Hepatocyte (in vitro differentiated cells): ENCODE measurements around the gene PGLYRP1. TPM values are rescaled to one million over a fixed set of nuclear protein-coding genes. Genes with fewer than 3 reads are reported as not detected.

Source experiments
- DNase-seq: peaks from one replicate; pipeline ENCODE4 v3.0.0-alpha.2; 2016; ENCODE audit warnings: low spot score
- H2AFZ ChIP-seq: fragments of 200-600 bp; sonication (generic); 2 replicates; pipeline ENCODE4 v1.6.0; 2016; ENCODE audit warnings: antibody characterized with exemption, mild to moderate bottlenecking
- H3K27ac ChIP-seq: fragments of 200-600 bp; sonication (generic); 2 replicates; pipeline ENCODE4 v1.5.1; 2016; ENCODE audit warnings: mild to moderate bottlenecking
- H3K27me3 ChIP-seq: fragments of 200-600 bp; sonication (generic); 2 replicates; pipeline ENCODE4 v1.6.1; 2016
- H3K36me3 ChIP-seq: fragments of 200-600 bp; sonication (generic); replicated peaks from 2 replicates; pipeline ENCODE4 v1.5.1; 2016; ENCODE audit warnings: low read depth; ENCODE audit not compliant: insufficient read depth
- H3K4me1 ChIP-seq: fragments of 200-600 bp; sonication (generic); 2 replicates; pipeline ENCODE4 v1.5.1; 2016; ENCODE audit warnings: mild to moderate bottlenecking, moderate library complexity; ENCODE audit not compliant: insufficient read depth
- H3K4me2 ChIP-seq: fragments of 200-600 bp; sonication (generic); 2 replicates; pipeline ENCODE4 v1.6.0; 2016
- H3K4me3 ChIP-seq: fragments of 200-600 bp; sonication (generic); 2 replicates; pipeline ENCODE4 v1.5.1; 2016; ENCODE audit warnings: mild to moderate bottlenecking
- H3K79me2 ChIP-seq: fragments of 200-600 bp; sonication (generic); 2 replicates; pipeline ENCODE4 v1.6.0; 2017; ENCODE audit warnings: mild to moderate bottlenecking
- H3K9me2 ChIP-seq: fragments of 200-600 bp; sonication (generic); replicated peaks from 2 replicates; pipeline ENCODE4 v1.6.0; 2017; ENCODE audit warnings: mild to moderate bottlenecking; ENCODE audit not compliant: insufficient read depth
- H3K9me3 ChIP-seq: fragments of 200-600 bp; sonication (generic); 2 replicates; pipeline ENCODE4 v1.5.1; 2016; ENCODE audit warnings: low read depth, mild to moderate bottlenecking
- H4K20me1 ChIP-seq: fragments of 200-600 bp; sonication (generic); 2 replicates; pipeline ENCODE4 v1.6.0; 2016; ENCODE audit warnings: mild to moderate bottlenecking; ENCODE audit not compliant: insufficient read depth, poor library complexity, severe bottlenecking
- EZH2 ChIP-seq: fragments of 200-600 bp; sonication (generic); IDR thresholded peaks from 2 replicates; pipeline ENCODE4 v1.6.1; 2016; ENCODE audit warnings: antibody characterized with exemption, mild to moderate bottlenecking, borderline replicate concordance
- EZH2phosphoT487 ChIP-seq: fragments of 200-600 bp; sonication (generic); IDR thresholded peaks from one replicate; pipeline ENCODE4 v1.6.1; 2018; ENCODE audit warnings: antibody characterized with exemption, mild to moderate bottlenecking, low read depth, moderate library complexity; ENCODE audit not compliant: unreplicated experiment, severe bottlenecking
- WGBS: methylation state at CpG from one replicate; pipeline ENCODE4 v1.1.6; 2016; ENCODE audit warnings: low lambda C conversion rate; ENCODE audit errors: missing lambda C conversion rate; 5-methylcytosine and 5-hydroxymethylcytosine counted together
- polyA plus RNA-seq: library from polyadenylated mRNA; unstranded; fragments of >200 nt; fragmentation: Nextera tagmentation; extraction: Ambion mirVana; gene quantifications from 2 replicates; pipeline ENCODE4 v1.2.1, GENCODE V29; 2016
- total RNA-seq: library from RNA; depleted of rRNA; stranded (reverse); fragments of >200 nt; gene quantifications from 2 replicates; pipeline ENCODE4 v1.2.3, GENCODE V29; 2014
- TF ChIP-seq, protein P1 (sequence below): fragments of 200-600 bp; sonication (generic); IDR thresholded peaks from 2 replicates; pipeline ENCODE4 v1.5.1; 2016; ENCODE audit warnings: antibody characterized with exemption, mild to moderate bottlenecking; ENCODE audit not compliant: poor library complexity

PGLYRP1 gene
- total and polyA plus RNA-seq, 2 experiments from 2014 or later = not detected

DNA sequence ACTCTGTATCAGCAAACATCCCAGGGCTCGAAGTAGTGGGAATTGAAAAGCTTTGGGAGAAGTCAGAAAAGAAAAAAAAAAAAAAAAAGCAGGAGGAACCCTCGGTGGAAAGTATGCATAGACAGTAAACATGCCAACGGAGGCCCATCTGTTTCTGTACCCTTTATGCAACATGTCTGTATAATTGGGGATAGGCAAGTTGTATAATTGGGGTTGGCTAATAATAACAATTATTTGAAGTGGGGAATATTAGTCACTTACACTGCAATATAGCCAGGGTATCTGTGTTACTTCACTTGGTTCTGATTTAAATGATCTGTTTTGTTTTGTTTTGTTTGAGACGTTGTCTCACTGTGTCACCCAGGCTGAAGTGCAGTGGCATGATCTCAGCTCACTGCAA is 30.0 kb upstream of the PGLYRP1 start:
- Histone ChIP-seq H3K27me3 (peaks cover 10% of the 10 kb centered on the region), H3K4me3 (no peak overlapping the region), H3K4me1 (no peaks in the 10 kb centered on the region), H3K36me3 (no peaks in the 10 kb centered on the region), H2AFZ (no peak overlapping the region), H3K79me2 (no peaks in the 10 kb centered on the region), H3K4me2 (no peak overlapping the region), H3K27ac (no peak overlapping the region), H3K9me2 (no peaks in the 10 kb centered on the region), H3K9me3 (no peaks in the 10 kb centered on the region), H4K20me1 (no peaks in the 10 kb centered on the region)
- 62% methylated on average over 4 of the region's 4 CpGs for whole genome bisulfite sequencing
- TF ChIP-seq, protein P1, sequence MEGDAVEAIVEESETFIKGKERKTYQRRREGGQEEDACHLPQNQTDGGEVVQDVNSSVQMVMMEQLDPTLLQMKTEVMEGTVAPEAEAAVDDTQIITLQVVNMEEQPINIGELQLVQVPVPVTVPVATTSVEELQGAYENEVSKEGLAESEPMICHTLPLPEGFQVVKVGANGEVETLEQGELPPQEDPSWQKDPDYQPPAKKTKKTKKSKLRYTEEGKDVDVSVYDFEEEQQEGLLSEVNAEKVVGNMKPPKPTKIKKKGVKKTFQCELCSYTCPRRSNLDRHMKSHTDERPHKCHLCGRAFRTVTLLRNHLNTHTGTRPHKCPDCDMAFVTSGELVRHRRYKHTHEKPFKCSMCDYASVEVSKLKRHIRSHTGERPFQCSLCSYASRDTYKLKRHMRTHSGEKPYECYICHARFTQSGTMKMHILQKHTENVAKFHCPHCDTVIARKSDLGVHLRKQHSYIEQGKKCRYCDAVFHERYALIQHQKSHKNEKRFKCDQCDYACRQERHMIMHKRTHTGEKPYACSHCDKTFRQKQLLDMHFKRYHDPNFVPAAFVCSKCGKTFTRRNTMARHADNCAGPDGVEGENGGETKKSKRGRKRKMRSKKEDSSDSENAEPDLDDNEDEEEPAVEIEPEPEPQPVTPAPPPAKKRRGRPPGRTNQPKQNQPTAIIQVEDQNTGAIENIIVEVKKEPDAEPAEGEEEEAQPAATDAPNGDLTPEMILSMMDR = no peak
- TF ChIP-seq EZH2phosphoT487 (no peak), EZH2 (no peak)
- DNase-seq = no peak

DNA sequence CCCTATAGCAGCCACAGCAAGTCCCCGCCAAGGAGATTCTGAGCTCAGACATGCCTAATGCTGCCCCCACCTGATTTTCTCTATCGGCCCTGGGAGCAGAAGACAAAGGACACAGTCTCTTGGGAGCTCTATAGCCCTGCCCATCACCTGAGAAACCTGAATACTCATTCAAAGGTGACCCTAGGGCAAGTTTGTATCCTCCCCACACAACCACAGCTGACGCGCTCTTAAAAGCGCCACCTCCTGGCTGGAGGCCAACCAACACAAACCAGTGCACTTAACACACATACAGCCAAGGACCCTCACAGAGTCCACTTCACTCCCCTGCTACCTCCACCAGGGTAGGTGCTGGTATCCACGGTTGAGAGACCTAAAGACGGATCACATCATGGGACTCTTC is 26.7 kb upstream of the PGLYRP1 start:
- Histone ChIP-seq H3K4me1 (no peaks in the 10 kb centered on the region), H3K4me2 (no peak overlapping the region), H3K4me3 (no peak overlapping the region), H3K27me3 (peaks cover under 1% of the 10 kb centered on the region), H3K36me3 (no peaks in the 10 kb centered on the region), H3K27ac (no peak overlapping the region), H3K79me2 (no peaks in the 10 kb centered on the region), H2AFZ (no peak overlapping the region), H3K9me2 (no peaks in the 10 kb centered on the region), H4K20me1 (no peaks in the 10 kb centered on the region), H3K9me3 (no peaks in the 10 kb centered on the region)
- no peak for DNase-seq
- TF ChIP-seq EZH2phosphoT487 (no peak), EZH2 (no peak)
- TF ChIP-seq, protein P1 = no peak
- WGBS = 50% methylated on average over 7 of the region's 7 CpGs

DNA sequence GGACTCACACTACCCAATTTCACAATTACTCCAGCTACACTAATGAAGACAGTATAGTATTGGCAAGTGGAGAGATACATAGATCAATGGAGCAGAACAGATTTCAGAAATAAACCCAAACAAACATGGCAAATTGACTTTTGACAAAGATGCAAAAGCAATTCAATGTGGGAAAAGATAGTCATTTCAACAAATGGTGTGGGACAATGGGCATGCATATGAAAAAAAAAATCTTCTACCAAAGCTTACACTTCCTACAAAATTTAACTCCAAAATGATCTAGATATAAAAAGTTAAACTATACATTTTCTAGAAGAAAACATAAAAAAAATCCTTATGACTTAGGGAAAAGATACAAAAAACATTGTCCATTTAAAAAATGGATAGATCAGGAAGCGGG is 20.7 kb upstream of the PGLYRP1 start:
- H3K36me3 ChIP-seq = no peaks in the 10 kb centered on the region
- H3K79me2 ChIP-seq = no peaks in the 10 kb centered on the region
- no peaks in the 10 kb centered on the region for H3K27me3 ChIP-seq
- H4K20me1 ChIP-seq = no peaks in the 10 kb centered on the region
- no peak for DNase-seq
- 100% methylated on average over 1 of the region's 1 CpG for whole genome bisulfite sequencing
- no peaks in the 10 kb centered on the region for H3K9me3 ChIP-seq
- H2AFZ ChIP-seq = no peak overlapping the region
- H3K4me1 ChIP-seq = peaks cover 9% of the 10 kb centered on the region
- H3K27ac ChIP-seq = no peak overlapping the region
- H3K4me2 ChIP-seq = no peak overlapping the region
- H3K9me2 ChIP-seq = no peaks in the 10 kb centered on the region
- TF ChIP-seq EZH2phosphoT487 (no peak), EZH2 (no peak)
- TF ChIP-seq, protein P1 = no peak
- no peak overlapping the region for H3K4me3 ChIP-seq

DNA sequence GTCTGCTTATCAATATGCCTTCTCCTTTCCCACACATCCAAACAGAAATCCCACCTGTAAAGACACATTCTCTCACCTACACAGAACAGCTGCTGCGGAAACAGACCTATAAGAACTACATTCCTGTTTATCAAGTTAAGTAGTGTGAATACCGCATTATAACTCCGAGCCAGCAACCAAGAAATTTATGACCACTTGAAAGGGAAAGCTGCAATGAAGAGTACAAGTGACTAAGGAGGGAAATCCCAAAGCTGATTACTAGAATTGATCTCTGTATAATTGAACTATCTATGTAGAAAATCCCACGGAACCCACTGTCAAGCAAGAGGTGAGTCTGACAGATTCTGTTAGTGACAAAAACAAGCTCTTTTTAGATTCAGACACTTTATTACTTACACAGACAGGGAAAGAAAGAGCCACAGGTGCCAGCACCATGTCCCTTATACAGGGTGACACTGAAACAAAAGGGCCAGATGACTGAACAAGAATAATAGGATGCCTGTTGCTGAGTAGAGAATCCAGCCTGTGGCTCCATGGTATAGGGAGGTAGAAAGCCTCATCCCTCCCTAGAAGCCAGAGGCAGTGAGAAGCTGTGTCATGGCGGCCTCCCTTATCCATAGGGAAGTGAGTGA is 19.5 kb upstream of the PGLYRP1 start:
- no peaks in the 10 kb centered on the region for H3K27me3 ChIP-seq
- no peaks in the 10 kb centered on the region for H3K79me2 ChIP-seq
- no peaks in the 10 kb centered on the region for H3K9me2 ChIP-seq
- H4K20me1 ChIP-seq = no peaks in the 10 kb centered on the region
- peaks cover 9% of the 10 kb centered on the region for H3K4me1 ChIP-seq
- H3K36me3 ChIP-seq = no peaks in the 10 kb centered on the region
- H2AFZ ChIP-seq = no peak overlapping the region
- WGBS = 71% methylated on average over 5 of the region's 5 CpGs
- no peak for DNase-seq
- H3K27ac ChIP-seq = no peak overlapping the region
- H3K9me3 ChIP-seq = no peaks in the 10 kb centered on the region
- H3K4me2 ChIP-seq = no peak overlapping the region
- no peak for TF ChIP-seq EZH2phosphoT487
- no peak for TF ChIP-seq EZH2
- TF ChIP-seq, protein P1 = no peak
- H3K4me3 ChIP-seq = no peak overlapping the region
